ENCODE results near the gene ALPK3.

- TF ChIP-seq CTCF (IDR thresholded peaks at IDR 0.05; ENCODE audit: low read depth, low read length, poor library complexity, severe bottlenecking): no peak
- TF ChIP-seq EZH2phosphoT487 (IDR thresholded peaks at IDR 0.05; ENCODE audit: borderline replicate concordance, low read length): no peak
Measured at GRCh38 chr15:84889313-84889990, 72.3 kb downstream of the ALPK3 start.
